GM15510 (cell line): ENCODE measurements around the gene ABTB2.

Experiments used
- POLR2A ChIP-seq: IDR thresholded peaks from 3 replicates; pipeline ENCODE4 v1.6.1; 2011; ENCODE audit warnings: borderline replicate concordance; ENCODE audit not compliant: insufficient read length; ENCODE audit errors: extremely low read depth

Gene ABTB2

DNA sequence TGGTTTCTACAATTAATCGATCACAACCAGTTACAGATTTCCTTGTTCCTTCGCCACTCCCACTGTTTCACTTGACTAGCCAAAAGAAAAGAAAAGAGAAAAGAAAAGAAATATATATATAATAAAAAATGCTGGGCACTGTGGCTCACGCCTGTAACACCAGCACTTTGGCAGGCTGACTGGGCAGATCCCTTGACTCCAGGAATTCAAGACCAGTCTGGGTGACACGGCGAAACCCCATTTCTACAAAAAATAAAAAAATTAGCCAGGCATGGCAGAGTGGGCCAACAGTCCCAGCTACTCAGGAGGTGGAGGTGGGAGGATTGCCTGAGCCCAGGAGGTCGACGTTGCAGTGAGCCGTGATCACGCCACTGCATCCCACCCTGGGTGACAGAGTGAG is 168.6 kb downstream of the ABTB2 start:
- no peak for TF ChIP-seq POLR2A

DNA sequence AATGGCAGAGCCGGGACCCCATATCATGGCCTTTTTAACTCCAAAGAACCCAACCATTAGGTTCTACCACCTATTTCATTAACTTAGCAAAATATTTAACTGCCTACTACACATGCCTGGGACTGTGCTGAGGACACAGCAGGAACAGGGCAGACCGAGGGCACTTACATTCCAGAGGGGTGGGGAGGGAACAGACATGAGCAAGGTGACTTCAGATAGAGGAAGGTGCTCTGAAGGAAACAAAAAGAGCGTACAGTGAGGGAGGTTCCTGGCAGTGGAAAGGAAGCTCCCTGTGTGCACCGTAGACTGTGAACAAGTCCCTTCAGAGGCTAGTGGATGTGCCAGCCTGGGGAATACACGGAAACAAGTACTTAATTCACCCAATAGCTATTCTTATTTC is 169.6 kb downstream of the ABTB2 start:
- no peak for TF ChIP-seq POLR2A

DNA sequence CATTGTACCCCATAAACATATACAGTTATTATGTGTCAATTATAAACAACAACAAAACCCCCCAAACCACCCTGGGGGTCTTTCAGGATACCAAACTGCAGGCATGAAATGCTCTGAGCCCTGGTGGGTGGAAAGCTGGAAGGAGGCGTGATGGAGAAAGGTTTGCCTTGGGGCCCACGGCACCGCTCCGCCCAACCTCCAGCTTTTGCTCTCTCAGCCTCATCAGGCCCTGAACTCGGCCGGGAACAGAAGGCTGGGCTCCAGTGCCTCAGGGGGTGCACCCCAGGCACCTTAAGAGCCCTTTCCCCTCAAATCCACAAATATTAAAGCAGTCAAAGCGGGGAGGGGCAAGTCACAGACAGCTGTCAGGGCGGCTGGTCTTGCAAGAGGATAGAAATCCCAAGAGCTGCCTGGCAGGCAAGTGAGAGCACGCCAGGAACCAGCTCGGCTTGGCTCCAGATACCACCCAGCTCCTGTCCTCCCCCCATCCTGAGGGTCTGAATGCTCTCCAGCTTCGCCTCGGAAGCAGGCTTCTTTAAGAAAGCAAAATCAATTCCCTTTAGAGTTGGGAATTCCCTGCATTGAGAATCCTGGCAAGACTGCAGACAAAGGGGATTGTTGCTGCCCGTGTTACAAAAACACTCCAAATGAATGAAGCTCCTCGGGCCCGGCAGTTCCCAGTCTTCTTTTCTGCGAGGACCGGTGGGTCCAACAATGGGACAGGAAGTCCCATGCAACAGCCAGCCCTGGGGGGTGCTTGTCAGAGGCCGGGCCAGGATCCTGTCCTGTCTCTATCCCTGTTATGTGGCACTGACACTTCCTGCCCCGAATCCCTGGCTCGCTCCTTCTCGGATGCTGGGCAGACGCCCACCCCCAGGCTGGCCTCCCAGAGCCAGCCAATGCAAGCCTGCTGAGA is 171.6 kb downstream of the ABTB2 start:
- no peak for TF ChIP-seq POLR2A

DNA sequence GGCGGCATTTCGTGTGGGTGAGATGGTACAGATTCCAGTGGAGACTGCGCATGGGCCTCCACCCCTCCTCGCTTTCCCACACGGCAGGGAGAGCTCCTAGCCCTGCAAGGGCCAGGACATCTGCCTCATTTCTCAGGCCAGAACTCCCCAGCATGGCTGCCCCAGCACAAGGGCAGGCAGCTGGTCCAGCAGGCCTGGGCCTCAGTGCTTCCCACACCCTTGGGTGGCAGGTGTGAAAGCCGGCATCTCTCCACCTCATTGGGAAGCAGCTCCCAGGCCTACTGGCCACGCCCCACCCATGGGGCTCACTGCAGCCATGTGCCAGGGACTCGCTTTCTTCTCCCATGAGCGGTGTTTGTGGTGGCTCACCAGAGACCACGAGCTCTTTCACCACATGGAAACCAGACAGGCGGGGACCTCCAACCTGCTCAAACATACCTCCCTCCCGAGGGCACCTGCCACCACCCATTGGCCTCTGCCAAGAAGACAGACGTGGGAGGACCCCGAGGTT is 173.2 kb downstream of the ABTB2 start:
- no peak for TF ChIP-seq POLR2A

DNA sequence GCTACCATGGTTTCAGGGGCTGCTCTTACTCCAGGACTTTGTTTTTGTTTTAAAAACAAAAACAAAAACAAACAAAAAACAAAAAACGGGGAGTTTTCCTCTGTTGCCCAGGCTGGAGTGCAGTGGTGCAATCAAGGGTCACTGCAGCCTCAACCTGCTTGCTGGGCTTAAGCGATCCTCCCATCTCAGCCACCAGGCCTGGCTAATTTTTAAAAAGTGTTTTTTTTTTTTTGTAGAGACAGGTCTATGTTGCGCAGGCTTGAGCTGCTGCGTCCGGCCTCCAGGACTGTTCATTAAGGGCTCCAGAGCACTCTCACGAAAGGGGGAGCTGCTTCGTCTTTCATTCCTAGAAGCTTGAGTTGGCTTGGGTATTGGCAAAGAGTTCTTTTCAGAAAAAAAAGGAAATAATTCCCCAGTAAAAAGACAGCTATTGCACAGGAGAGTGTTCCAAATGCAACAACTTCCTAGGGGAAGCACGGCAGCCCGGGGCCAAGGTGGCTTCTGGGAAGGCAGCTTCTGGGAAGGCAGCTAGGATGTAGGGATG is 173.9 kb downstream of the ABTB2 start:
- TF ChIP-seq POLR2A, result no peak

DNA sequence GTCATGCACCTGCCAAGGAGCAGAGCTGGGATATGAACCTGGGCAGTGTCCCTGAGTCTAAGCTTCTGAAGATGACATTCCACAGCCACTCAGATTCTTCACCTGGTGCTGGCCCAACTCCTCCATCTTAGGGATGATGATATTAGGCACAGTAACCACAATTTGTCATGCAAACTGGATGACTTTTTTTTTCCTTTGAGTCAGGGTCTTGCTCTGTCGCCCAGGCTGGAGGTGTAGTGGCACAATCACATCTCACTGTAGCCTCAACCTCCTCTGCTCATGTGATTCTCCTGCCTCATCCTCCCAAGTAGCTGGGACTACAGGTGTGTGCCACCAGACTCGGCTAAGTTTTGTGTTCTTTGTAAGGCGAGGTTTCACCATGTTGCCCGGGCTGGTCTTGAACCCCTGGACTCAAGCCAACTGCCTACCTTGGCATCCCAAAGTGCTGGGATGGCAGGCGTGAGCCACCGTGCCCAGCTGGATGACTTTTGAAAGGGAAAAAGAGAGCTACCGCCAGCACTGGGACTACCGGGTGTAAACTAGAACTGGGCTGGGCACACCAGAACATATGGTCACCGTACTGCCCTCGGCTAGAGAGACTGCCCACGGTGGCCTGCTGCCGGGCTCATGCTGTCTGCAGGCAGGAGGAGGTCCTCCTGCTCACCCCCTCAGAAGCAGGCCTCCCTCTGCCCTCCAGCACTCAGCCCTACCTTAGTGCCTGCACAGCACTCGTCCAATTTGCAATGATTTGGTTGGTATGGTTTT is 174.7 kb downstream of the ABTB2 start:
- TF ChIP-seq POLR2A, result no peak

- no peak for TF ChIP-seq POLR2A
These were observed 175.4 kb downstream of the ABTB2 start for GRCh38 chr11:34182425-34182824.

DNA sequence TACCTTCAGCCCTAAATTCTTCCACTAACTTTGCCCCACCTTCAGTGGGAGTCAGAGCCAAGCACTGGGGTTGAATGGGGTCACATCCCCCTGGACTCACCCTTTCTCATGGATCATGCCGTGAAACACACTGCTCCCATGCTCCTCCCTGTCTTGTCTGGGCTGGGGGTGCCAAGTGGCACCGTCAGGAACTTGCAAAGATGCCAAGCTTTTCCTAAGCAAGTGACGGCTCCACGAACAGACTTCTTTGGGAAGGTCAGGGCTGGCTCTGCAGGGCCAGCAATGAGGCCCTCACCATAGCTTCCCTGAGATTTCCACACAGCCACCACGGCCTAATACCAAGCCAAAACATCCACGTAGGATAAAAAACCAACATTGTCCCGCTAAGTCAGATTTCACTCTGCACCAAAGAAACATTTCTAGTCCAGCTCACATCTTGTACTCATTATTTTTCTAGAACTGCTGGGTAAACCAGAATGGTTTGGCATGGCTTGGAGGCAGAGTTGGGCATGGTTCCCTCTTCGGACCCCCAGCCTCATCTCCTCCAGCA is 175.9 kb downstream of the ABTB2 start:
- TF ChIP-seq POLR2A, result no peak

DNA sequence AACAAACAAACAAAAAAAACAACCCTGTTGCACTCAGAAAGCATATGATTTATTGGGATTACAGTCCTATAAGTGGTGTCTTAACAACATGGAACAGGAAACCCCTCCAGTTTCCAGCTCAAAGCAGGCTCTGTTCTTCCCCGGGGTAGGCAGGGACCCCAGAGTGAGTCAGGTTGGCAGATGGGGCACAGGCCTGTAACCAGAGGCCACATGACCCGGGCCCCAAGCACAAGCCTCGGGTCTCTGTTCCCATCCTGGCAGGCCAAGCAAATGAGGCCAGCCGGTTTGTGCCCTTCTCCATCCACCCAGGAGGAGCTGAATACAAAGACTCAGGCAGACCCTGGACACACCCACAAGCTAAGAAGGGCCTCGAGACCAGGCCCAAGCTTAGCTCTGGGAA is 176.6 kb downstream of the ABTB2 start:
- no peak for TF ChIP-seq POLR2A

DNA sequence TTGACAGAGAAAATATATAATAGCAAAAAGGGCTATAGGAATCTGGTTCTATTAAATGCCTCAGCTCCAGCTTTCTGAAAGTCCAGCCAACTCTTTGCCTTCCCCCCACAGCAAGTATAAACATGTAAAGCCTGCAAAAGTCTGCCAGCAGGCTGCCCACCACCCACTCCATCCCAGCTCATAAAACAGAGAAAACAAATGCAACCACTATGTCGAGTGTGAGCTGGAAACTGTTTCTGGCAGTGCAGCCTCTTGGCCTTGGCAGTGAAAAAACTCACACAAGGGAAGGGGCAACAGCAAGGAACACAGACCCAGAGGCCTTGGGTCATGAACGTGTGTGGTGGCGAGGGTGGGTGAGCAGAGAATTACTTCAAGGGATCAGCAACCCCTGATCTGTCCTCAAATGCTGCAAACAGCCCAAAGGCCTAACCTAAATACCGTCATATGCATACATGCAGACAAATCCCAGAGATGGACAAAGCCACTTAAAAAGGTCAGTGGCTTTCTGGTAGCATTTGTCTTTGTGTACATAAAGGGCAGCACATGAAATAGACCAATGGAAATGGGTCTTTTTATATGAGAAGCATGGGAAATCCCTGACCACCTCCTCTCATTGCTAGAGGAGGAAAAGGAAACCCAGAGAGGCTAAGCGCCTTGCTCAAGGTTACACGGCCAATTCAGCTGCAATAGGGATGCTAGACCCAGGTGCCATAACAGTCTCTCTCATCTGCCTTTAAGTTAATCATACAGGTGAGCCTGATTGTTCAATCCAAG is 177.6 kb downstream of the ABTB2 start:
- no peak for TF ChIP-seq POLR2A

GRCh38 chr11:34179026-34179675 is 178.7 kb downstream of the ABTB2 start:
- TF ChIP-seq POLR2A, result no peak

DNA sequence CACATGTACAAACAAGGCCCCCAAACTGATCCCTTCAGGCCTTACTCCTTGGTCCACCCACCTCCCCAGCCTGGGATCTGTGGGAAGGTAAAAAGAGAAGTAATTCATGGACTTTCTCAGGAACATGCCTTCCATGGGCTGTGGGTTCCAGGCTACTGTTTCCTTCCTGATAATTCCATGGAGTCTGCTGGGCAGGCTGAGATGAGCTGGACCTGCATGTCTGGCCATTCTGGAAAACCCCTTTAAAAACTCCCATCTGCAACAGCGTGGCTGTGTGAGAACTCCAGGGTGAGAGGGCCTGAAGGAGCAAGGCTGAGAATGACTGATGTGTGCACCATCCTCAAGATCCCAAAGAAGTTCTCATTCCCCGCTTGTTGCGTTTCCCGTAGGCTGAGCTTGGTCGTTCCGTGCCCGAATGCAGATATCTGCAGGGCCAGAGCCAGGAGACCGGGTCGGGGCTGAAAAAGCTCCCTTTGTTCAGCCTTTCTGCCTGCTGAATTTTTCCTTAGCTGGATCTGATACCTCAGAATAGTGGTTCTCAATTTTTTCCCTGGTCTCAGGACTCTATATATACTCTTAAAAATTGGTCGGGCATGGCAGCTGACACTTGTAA is 179.5 kb downstream of the ABTB2 start:
- no peak for TF ChIP-seq POLR2A

DNA sequence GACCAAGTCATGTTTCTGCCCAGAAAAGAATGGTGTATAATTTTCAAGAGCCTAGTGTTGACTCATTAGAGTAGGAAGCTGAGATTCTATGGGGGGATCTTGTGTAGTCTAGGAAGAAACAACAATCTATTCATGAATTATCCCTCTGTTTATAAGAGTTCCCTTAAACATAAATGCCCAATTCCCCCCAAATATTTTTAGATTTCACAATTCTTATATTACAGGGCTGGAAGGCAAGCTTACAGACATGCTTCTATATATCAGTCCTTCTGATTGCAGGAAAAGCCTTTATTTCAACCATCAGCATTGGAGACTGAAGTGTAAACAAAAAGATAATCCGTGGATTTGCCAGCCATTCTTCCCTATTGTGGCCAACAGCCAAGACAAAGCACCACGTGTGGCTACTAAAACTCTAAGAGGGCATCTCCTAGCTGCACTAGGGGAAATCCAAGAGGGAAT is 181.0 kb downstream of the ABTB2 start:
- TF ChIP-seq POLR2A, result no peak

DNA sequence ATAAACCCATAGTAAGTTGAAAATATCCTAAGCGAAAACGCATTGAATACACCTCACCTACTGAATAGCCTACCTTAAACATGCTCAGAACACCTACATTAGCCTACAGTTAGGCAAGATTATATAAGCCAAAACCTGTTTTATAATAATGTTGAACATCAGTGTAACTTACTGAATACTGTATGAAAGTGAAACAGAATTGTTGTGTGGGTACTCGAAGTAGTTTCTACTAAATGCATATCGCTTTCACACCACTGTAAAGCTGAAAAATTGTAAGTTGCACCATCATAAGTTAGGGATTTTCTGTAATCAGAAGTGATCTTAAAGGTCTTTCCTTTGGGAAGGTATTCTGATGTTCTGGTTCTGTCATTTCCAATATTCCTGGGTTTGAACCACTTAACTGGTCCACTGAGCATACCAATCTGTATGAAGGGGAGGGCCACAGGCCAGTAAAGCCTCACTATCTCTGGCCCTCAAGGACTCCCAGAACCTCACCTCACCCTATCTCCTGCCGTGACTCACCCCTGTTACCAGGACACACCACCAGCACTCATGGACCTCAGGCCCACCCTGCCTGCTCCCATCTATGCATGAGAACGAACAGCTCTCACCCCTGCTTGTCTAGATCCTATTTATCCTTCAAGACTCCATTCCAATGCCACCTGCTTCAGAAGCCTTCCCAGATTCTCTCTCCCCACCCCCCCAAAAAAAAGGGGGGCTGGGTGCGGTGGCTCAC is 182.4 kb downstream of the ABTB2 start:
- TF ChIP-seq POLR2A, result no peak
